HEK293T (cell line): ENCODE measurements around the gene MYO7B.

ENCODE experiments used
- CTCF ChIA-PET: fragments of 350-600 bp; formaldehyde crosslinking; extraction: SDS; loops from one replicate; lab custom pipeline; 2021; ENCODE audit warnings: antibody characterized with exemption, inconsistent platforms; lab: Yijun Ruan, JAX
- POLR2A ChIA-PET: fragments of 350-600 bp; formaldehyde crosslinking; extraction: SDS; loops from one replicate; lab custom pipeline; 2020; ENCODE audit warnings: antibody characterized with exemption, inconsistent platforms; lab: Yijun Ruan, JAX
- DNase-seq: peaks from one replicate; pipeline ENCODE4 v3.0.0; 2012; ENCODE audit warnings: mixed read lengths; ENCODE audit errors: extremely low spot score
- ARNT ChIP-seq: fragments of 450-650 bp; IDR thresholded peaks from 2 replicates; pipeline ENCODE4 v1.6.1; 2017; ENCODE audit warnings: mild to moderate bottlenecking
- BHLHE40 ChIP-seq: fragments of 450-650 bp; IDR thresholded peaks from 2 replicates; pipeline ENCODE4 v1.6.1; 2016; ENCODE audit warnings: mild to moderate bottlenecking, moderate library complexity, borderline replicate concordance
- CTBP1 ChIP-seq: fragments of 450-650 bp; IDR thresholded peaks from 2 replicates; pipeline ENCODE4 v1.6.1; 2016; ENCODE audit warnings: borderline replicate concordance
- ELF4 ChIP-seq: fragments of 450-650 bp; IDR thresholded peaks from 2 replicates; pipeline ENCODE4 v1.6.1; 2017; ENCODE audit warnings: antibody characterized with exemption
- FOXA1 ChIP-seq: fragments of 450-650 bp; IDR thresholded peaks from 2 replicates; pipeline ENCODE4 v1.6.1; 2016; ENCODE audit warnings: mild to moderate bottlenecking
- FOXK2 ChIP-seq: fragments of 450-650 bp; IDR thresholded peaks from 2 replicates; pipeline ENCODE4 v1.6.1; 2016; ENCODE audit warnings: mild to moderate bottlenecking
- FOXM1 ChIP-seq: fragments of 450-650 bp; IDR thresholded peaks from 2 replicates; pipeline ENCODE4 v1.6.1; 2017; ENCODE audit warnings: mild to moderate bottlenecking, borderline replicate concordance
- HDGF ChIP-seq: fragments of 450-650 bp; IDR thresholded peaks from 2 replicates; pipeline ENCODE4 v1.6.1; 2017; ENCODE audit warnings: antibody characterized with exemption, borderline replicate concordance
- L3MBTL2 ChIP-seq: fragments of 450-650 bp; conservative IDR thresholded peaks from 2 replicates; pipeline ENCODE4 v1.6.1; 2016; ENCODE audit warnings: mild to moderate bottlenecking
- LEF1 ChIP-seq: fragments of 450-650 bp; IDR thresholded peaks from 2 replicates; pipeline ENCODE4 v1.6.1; 2017; ENCODE audit warnings: mild to moderate bottlenecking, borderline replicate concordance
- NFRKB ChIP-seq: fragments of 450-650 bp; IDR thresholded peaks from 2 replicates; pipeline ENCODE4 v1.6.1; 2016; ENCODE audit warnings: mild to moderate bottlenecking, moderate library complexity
- PKNOX1 ChIP-seq: fragments of 450-650 bp; IDR thresholded peaks from 2 replicates; pipeline ENCODE4 v1.6.1; 2016
- SP1 ChIP-seq: fragments of 450-650 bp; IDR thresholded peaks from 2 replicates; pipeline ENCODE4 v1.6.1; 2017
- SUZ12 ChIP-seq: fragments of 450-650 bp; IDR thresholded peaks from 2 replicates; pipeline ENCODE4 v1.6.1; 2016; ENCODE audit warnings: mild to moderate bottlenecking
- TARDBP ChIP-seq: fragments of 450-650 bp; IDR thresholded peaks from 2 replicates; pipeline ENCODE4 v1.6.1; 2016
- ZNF384 ChIP-seq: fragments of 450-650 bp; IDR thresholded peaks from 2 replicates; pipeline ENCODE4 v1.6.1; 2016

MYO7B gene

GRCh38 chr2:127510073-127510472 lies 25.4 kb upstream of the MYO7B start:
- DNase-seq, result no peak
- ChIA-PET POLR2A (interaction anchor here (2.8 kb wide), 1 partner anchor 16 kb away, joined by 11 read pairs; the partner anchor contains the start of gene IWS1), CTCF (no interaction called here)
- TF ChIP-seq FOXA1 (no peak), PKNOX1 (peak; percentile 94), FOXK2 (no peak), L3MBTL2 (no peak)

- ChIA-PET CTCF (no interaction called here), POLR2A (interaction anchor here (2.8 kb wide), 1 partner anchor 15 kb away, joined by 11 read pairs; the partner anchor contains the start of gene IWS1)
- TF ChIP-seq FOXA1, result no peak
- TF ChIP-seq ZNF384, result no peak
- DNase-seq, result no peak
Observed at GRCh38 chr2:127511090-127511695, 24.3 kb upstream of the MYO7B start.

GRCh38 chr2:127511917-127512316 lies 23.6 kb upstream of the MYO7B start:
- POLR2A ChIA-PET, result interaction anchor here (2.8 kb wide), 1 partner anchor 14 kb away, joined by 11 read pairs; the partner anchor contains the start of gene IWS1
- CTCF ChIA-PET, result no interaction called here

GRCh38 chr2:127512362-127512761 lies 23.1 kb upstream of the MYO7B start:
- no peak for DNase-seq
- POLR2A ChIA-PET, result interaction anchor here (2.8 kb wide), 1 partner anchor 14 kb away, joined by 11 read pairs; the partner anchor contains the start of gene IWS1
- no peak for TF ChIP-seq ARNT
- TF ChIP-seq TARDBP, result no peak
- no peak for TF ChIP-seq FOXK2
- no peak for TF ChIP-seq LEF1
- TF ChIP-seq CTBP1, result no peak
- no peak for TF ChIP-seq HDGF
- no peak for TF ChIP-seq BHLHE40
- no peak for TF ChIP-seq ZNF384
- no peak for TF ChIP-seq FOXM1
- TF ChIP-seq SP1, result no peak
- TF ChIP-seq ELF4, result no peak
- TF ChIP-seq NFRKB, result no peak
- CTCF ChIA-PET, result no interaction called here

More at GRCh38 chr2:127511917-127512316, 23.6 kb upstream of the MYO7B start:
- TF ChIP-seq SP1 (no peak), TARDBP (no peak), SUZ12 (no peak), BHLHE40 (no peak), ARNT (no peak)
- no peak for DNase-seq

GRCh38 chr2:127514076-127514475 lies 21.4 kb upstream of the MYO7B start:
- DNase-seq, result no peak
- CTCF ChIA-PET, result no interaction called here
- TF ChIP-seq ELF4 (no peak), CTBP1 (no peak), LEF1 (no peak), SUZ12 (no peak), SP1 (no peak), FOXA1 (no peak), ZNF384 (no peak), TARDBP (no peak), NFRKB (no peak)
- POLR2A ChIA-PET, result interaction anchor here (2.0 kb wide), 1 partner anchor 13 kb away, joined by 14 read pairs; the partner anchor contains the start of gene IWS1

GRCh38 chr2:127514485-127514884 lies 21.0 kb upstream of the MYO7B start:
- no peak for DNase-seq
- TF ChIP-seq FOXK2 (no peak), LEF1 (no peak), CTBP1 (no peak), NFRKB (no peak), L3MBTL2 (no peak), SUZ12 (no peak), FOXM1 (no peak), HDGF (no peak), TARDBP (no peak), SP1 (no peak), ARNT (no peak), PKNOX1 (no peak)
- POLR2A ChIA-PET, result interaction anchor here (2.0 kb wide), 1 partner anchor 12 kb away, joined by 14 read pairs; the partner anchor contains the start of gene IWS1
- CTCF ChIA-PET, result no interaction called here

GRCh38 chr2:127515383-127515915 lies 20.0 kb upstream of the MYO7B start:
- no peak for TF ChIP-seq CTBP1
- TF ChIP-seq PKNOX1, result no peak
- no peak for TF ChIP-seq NFRKB
- no peak for TF ChIP-seq ARNT
- no peak for TF ChIP-seq SP1
- TF ChIP-seq HDGF, result no peak
- no peak for TF ChIP-seq FOXA1
- TF ChIP-seq LEF1, result no peak
- TF ChIP-seq FOXK2, result no peak
- no peak for TF ChIP-seq ZNF384
- TF ChIP-seq FOXM1, result no peak
- TF ChIP-seq SUZ12, result no peak
- TF ChIP-seq ELF4, result no peak
- no peak for TF ChIP-seq L3MBTL2
- no peak for TF ChIP-seq BHLHE40
- no peak for TF ChIP-seq TARDBP
- ChIA-PET CTCF (interaction anchor here (0.6 kb wide), 1 partner anchor 664 kb away, joined by 3 read pairs; no protein-coding TSS in a partner anchor), POLR2A (interaction anchor here (0.9 to 1.4 kb wide), 3 partner anchors 9 to 11 kb away, joined by 3 to 5 read pairs (median 3); no protein-coding TSS in a partner anchor)
- DNase-seq, result no peak
